Heart right ventricle (tissue), 16 donors: ENCODE measurements around the gene AIRE. TPM values are rescaled to one million over a fixed set of nuclear protein-coding genes. Genes with fewer than 3 reads are reported as not detected.
A peak's percentile ranks its signal among the peaks of the same experiment; 100 is the strongest.

Experiments used
- ATAC-seq, 8 donors: fragments of 200-7000 bp; cut with Tn5 transposase; one replicate each; pipeline ENCODE4 v1.9.1; 2020; ENCODE audit warnings: mild to moderate bottlenecking in 8 of 8, moderate library complexity in 8 of 8, moderate number of reproducible peaks in 1 of 8
- DNase-seq, 2 donors: peaks; one replicate each; pipeline ENCODE4 v3.0.0-alpha.2; 2020
- H3K27ac ChIP-seq, 10 donors: fragments of 200-600 bp; sonication (generic) in 2 of 10; one replicate each; pipeline versions ENCODE4 v1.5.0 to v1.8.0; 2020 to 2022; ENCODE audit warnings: mild to moderate bottlenecking in 3 of 10
- H3K27me3 ChIP-seq, 7 donors: fragments of 200-600 bp; one replicate each; pipeline ENCODE4 v1.8.0; 2021 to 2022; ENCODE audit warnings: mild to moderate bottlenecking in 2 of 7
- H3K36me3 ChIP-seq, 9 donors: fragments of 200-600 bp; sonication (generic) in 1 of 9; one replicate each; pipeline versions ENCODE4 v1.5.0 to v1.8.0; 2020 to 2022; ENCODE audit warnings: mild to moderate bottlenecking in 2 of 9
- H3K4me1 ChIP-seq, 9 donors: fragments of 200-600 bp; sonication (generic) in 1 of 9; one replicate each; pipeline versions ENCODE4 v1.5.0 to v1.8.0; 2020 to 2022; ENCODE audit warnings: mild to moderate bottlenecking in 4 of 9
- H3K4me3 ChIP-seq, 10 donors: fragments of 200-600 bp; sonication (generic) in 2 of 10; one replicate each; pipeline versions ENCODE4 v1.5.0 to v1.8.0; 2020 to 2022; ENCODE audit warnings: mild to moderate bottlenecking in 7 of 10, moderate library complexity in 2 of 10
- H3K9me3 ChIP-seq, 11 donors: fragments of 200-600 bp in 10 of 11; sonication (generic) in 2 of 11; one replicate each; pipeline versions ENCODE4 v1.5.0 to v1.8.0; 2013 to 2022; ENCODE audit warnings: mild to moderate bottlenecking in 2 of 11, control low read depth in 1 of 11, moderate library complexity in 1 of 11
- CTCF ChIP-seq, 9 donors: fragments of 200-600 bp; sonication (generic) in 2 of 9; IDR thresholded peaks; one replicate each; pipeline versions ENCODE4 v1.5.0 to v1.8.0; 2021 to 2022; ENCODE audit warnings: antibody characterized with exemption in 9 of 9, mild to moderate bottlenecking in 5 of 9, moderate library complexity in 1 of 9
- WGBS, 2 donors: extraction: QIAGEN DNeasy Blood & Tissue Kit; methylation state at CpG; one replicate each; pipeline ENCODE4 v1.1.7; 2013; ENCODE audit warnings: inconsistent platforms in 1 of 2; 5-methylcytosine and 5-hydroxymethylcytosine counted together
- intact Hi-C, 10 donors: fragments of 100-400 bp; cut with DNase I; formaldehyde crosslinking; loops; one replicate each; pipeline versions ENCODE4 v1.11.1 to v1.14.2; 2022
- polyA plus RNA-seq, 2 donors: library from polyadenylated mRNA; stranded (reverse); fragments of 200-250 nt; gene quantifications; one replicate each; pipeline ENCODE4 v1.2.3, GENCODE V29; 2013
- total RNA-seq, 10 donors: library from RNA; stranded (reverse); fragmentation: NEBNext Ultra II Directional in 3 of 10; extraction: Animal tissue kit (Norgen Biotek cat#: 25700) in 3 of 10; gene quantifications; one replicate each; pipeline versions ENCODE4 v1.2.1 to v1.2.4, GENCODE V29; 2021 to 2023
- donor health status: Arrhythmogenic right ventricular cardiomyopathy.
- donor health status: ischemic (EF 13 %, LVEDD 7.1; RV severe dilation, severe dysfunction).
- donor health status: healthy with polysubstance abuse.
- donor health status: DM: no; HTN: yes; CAD: no.
- donor health status: DM: no; HTN: no; CAD: no.
- donor health status: ischemic (EF 25% LVEDD 6.9; RV normal size, moderate dysfunction).
- donor health status: ischemic (EF 25% LVEDD 5.7; RV mildly dilated, moderate dysfunction).
- donor health status: healthy.
- donor health status: DM: yes; HTN: yes; CAD: no.
- donor health status: Ischemic cardiomyopathy.
- donor health status: ischemic (EF 35%, LVEDD 5.7; RV mildly dilated, moderate dysfunction).
- donor health status: nonischemic (EF 11% LVEDD 7.7; RV severe dilation, severe dysfunction).
- donor health status: DM: yes; HTN: yes; CAD: no.
- donor health status: PGD.
- donor health status: ischemic (EF 29% LVEDD 5.4; RV normal size, mild dysfunction).
- donor health status: nonischemic (EF 23%, LVEDD 6.1; RV moderate dilation, normal function).

The AIRE gene
- total and polyA plus RNA-seq, 12 donors, result 0.05 to 0.10 (median 0.06) TPM; not detected in 9

- Histone ChIP-seq H3K27ac (no peak overlapping the region), H3K27me3 (peaks cover 0 to 8% (median 0%) of the 10 kb centered on the region in 7 donors), H3K4me1 (peaks cover 0 to 6% (median 0%) of the 10 kb centered on the region in 9 donors), H3K36me3 (no peaks in the 10 kb centered on the region), H3K9me3 (no peaks in the 10 kb centered on the region), H3K4me3 (no peak overlapping the region)
- DNase-seq (peak in 1 of 2 donors; percentile 2), ATAC-seq (peak in 2 of 8 donors; percentile 28 to 35)
- 70 to 72% methylated on average over 29 of the region's 29 CpGs for WGBS, 2 donors
- intact Hi-C loops, result no loop called here
- TF ChIP-seq CTCF (IDR thresholded peaks at IDR 0.05), result no peak
Observed at GRCh38 chr21:44253832-44254710, 31.6 kb upstream of the AIRE start.

- peaks cover 0 to 10% (median 0%) of the 10 kb centered on the region in 11 donors for H3K9me3 ChIP-seq
- intact Hi-C loops, result no loop called here
- H3K36me3 ChIP-seq, result no peaks in the 10 kb centered on the region
- H3K4me3 ChIP-seq, result no peak overlapping the region
- H3K4me1 ChIP-seq, result peaks cover 0 to 6% (median 0%) of the 10 kb centered on the region in 9 donors
- TF ChIP-seq CTCF (IDR thresholded peaks at IDR 0.05), result no peak
- no peak for DNase-seq
- peaks cover 0 to 8% (median 0%) of the 10 kb centered on the region in 7 donors for H3K27me3 ChIP-seq
- no peak for ATAC-seq
- no peak overlapping the region for H3K27ac ChIP-seq
- WGBS, 2 donors, result 80 to 82% methylated on average over 11 of the region's 11 CpGs
Observed at GRCh38 chr21:44255511-44255981, 30.1 kb upstream of the AIRE start.

- Histone ChIP-seq H3K4me3 (no peak overlapping the region), H3K27me3 (peaks cover 0 to 8% (median 0%) of the 10 kb centered on the region in 7 donors), H3K9me3 (peaks cover 0 to 10% (median 0%) of the 10 kb centered on the region in 11 donors), H3K27ac (no peak overlapping the region), H3K4me1 (peaks cover 0 to 6% (median 0%) of the 10 kb centered on the region in 9 donors), H3K36me3 (no peaks in the 10 kb centered on the region)
- intact Hi-C loops, result no loop called here
- no peak for ATAC-seq
- no peak for DNase-seq
- no peak for TF ChIP-seq CTCF (IDR thresholded peaks at IDR 0.05)
- whole genome bisulfite sequencing, 2 donors, result 90 to 93% methylated on average over 34 of the region's 34 CpGs
Observed at GRCh38 chr21:44258056-44258725, 27.5 kb upstream of the AIRE start.

GRCh38 chr21:44259082-44259705 lies 26.5 kb upstream of the AIRE start:
- Histone ChIP-seq H3K36me3 (no peaks in the 10 kb centered on the region), H3K27me3 (peaks cover 0 to 5% (median 0%) of the 10 kb centered on the region in 7 donors), H3K4me3 (no peak overlapping the region), H3K27ac (no peak overlapping the region), H3K4me1 (peaks cover 0 to 6% (median 0%) of the 10 kb centered on the region in 9 donors), H3K9me3 (peaks cover 0 to 10% (median 0%) of the 10 kb centered on the region in 11 donors)
- no peak for DNase-seq
- WGBS, 2 donors, result 80 to 82% methylated on average over 22 of the region's 22 CpGs
- TF ChIP-seq CTCF (IDR thresholded peaks at IDR 0.05), result no peak
- intact Hi-C loops, result no loop called here
- no peak for ATAC-seq
